ENCODE results near the gene SRSF1. TPM values are rescaled to one million over a fixed set of nuclear protein-coding genes. Genes with fewer than 3 reads are reported as not detected.

SRSF1 gene
- total and polyA plus RNA-seq, 7 donors, result 61.2 to 141 (median 98.8) TPM

DNA sequence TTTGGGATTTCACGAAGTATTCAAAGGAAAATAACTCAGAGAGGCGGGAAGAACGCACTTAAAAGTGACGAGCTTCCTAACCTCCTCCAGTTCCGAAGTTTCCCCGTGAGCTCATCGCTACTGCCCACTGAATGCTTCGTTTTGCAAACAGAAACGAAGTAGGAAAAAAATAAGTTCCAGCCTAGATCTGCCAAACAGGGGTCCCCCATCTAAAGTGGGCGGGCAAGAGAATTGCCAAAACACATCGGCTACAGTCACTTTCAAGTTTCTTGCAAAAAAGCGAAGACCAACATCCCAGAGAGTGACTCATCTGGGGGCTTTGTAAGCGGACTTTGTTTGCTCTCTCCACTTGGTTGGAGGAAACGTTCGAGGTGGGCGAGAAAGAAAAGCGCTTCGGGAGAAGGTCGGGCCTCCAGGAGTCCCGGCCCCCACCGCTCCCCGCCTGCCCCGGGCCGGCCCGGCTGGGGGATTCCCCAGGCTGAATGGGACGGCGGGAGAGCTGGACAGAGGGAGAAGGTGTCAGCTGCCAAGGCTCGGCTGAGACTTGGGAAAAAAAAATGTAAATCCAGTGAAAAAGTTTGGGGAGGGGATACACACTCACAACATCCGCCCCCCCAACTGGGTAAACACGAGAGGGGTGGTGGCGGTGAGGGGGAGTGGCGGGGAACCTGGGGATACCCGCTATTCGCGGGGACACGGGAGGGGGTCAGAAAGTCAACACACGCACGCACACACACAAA, 20.0 kb downstream of the SRSF1 start:
- Histone ChIP-seq H3K9me3 (no peaks in the 10 kb centered on the region), H3K4me1 (peaks cover 78% of the 10 kb centered on the region), H3K27ac (peak overlapping the region; percentile 94), H3K4me3 (peak overlapping the region; percentile 86), H3K27me3 (ENCODE audit: insufficient read depth in 3 of 3, low read length in 2 of 3) (no peaks in the 10 kb centered on the region), H3K36me3 (ENCODE audit: insufficient read depth in 1 of 2, low read depth in 1 of 2) (peaks cover 0 to 8% of the 10 kb centered on the region in 2 donors)
- TF ChIP-seq, protein P1, sequence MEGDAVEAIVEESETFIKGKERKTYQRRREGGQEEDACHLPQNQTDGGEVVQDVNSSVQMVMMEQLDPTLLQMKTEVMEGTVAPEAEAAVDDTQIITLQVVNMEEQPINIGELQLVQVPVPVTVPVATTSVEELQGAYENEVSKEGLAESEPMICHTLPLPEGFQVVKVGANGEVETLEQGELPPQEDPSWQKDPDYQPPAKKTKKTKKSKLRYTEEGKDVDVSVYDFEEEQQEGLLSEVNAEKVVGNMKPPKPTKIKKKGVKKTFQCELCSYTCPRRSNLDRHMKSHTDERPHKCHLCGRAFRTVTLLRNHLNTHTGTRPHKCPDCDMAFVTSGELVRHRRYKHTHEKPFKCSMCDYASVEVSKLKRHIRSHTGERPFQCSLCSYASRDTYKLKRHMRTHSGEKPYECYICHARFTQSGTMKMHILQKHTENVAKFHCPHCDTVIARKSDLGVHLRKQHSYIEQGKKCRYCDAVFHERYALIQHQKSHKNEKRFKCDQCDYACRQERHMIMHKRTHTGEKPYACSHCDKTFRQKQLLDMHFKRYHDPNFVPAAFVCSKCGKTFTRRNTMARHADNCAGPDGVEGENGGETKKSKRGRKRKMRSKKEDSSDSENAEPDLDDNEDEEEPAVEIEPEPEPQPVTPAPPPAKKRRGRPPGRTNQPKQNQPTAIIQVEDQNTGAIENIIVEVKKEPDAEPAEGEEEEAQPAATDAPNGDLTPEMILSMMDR (IDR thresholded peaks at IDR 0.05), result no peak
- intact Hi-C loops (cut with DNase I), result loop anchor here (1.0 to 5.0 kb wide), 4 partner anchors 38 to 95 kb away; no protein-coding TSS in a partner anchor
- WGBS, 3 donors, result 0% methylated on average over 38 of the region's 38 CpGs
- DNase-seq, result peak; percentile 35 to 66
- ATAC-seq, result peak; percentile 15 to 53 (median 41)

DNA sequence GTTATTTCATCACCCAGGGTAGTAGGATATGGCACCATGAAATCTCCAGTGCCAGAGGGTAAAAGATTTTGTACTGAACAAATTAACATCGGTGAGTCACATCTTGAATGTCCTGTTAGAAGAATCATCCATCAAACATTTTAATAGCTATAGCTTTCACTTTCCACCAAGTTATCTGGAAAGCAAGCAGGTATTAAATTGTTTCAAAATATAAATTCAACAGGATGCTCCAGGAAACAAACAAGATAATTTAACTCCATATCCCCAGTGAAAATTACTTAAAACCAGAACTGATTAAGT, 21.4 kb downstream of the SRSF1 start:
- peak overlapping the region; percentile 94 for H3K27ac ChIP-seq
- TF ChIP-seq, protein P1 (IDR thresholded peaks at IDR 0.05), result no peak
- H3K9me3 ChIP-seq, result no peaks in the 10 kb centered on the region
- 3 to 5% (median 5%) methylated on average over 1 of the region's 1 CpG for WGBS, 3 donors
- intact Hi-C loops (cut with DNase I), result loop anchor here in 1 of 2 donors (5.0 kb wide), 2 partner anchors 38 to 93 kb away; no protein-coding TSS in a partner anchor
- peaks cover 78% of the 10 kb centered on the region for H3K4me1 ChIP-seq
- no peak for DNase-seq
- peaks cover 0 to 22% of the 10 kb centered on the region in 2 donors for H3K36me3 ChIP-seq (ENCODE audit: insufficient read depth in 1 of 2, low read depth in 1 of 2)
- peak in 2 of 4 donors; percentile 34 to 54 for ATAC-seq
- peak overlapping the region; percentile 86 for H3K4me3 ChIP-seq
- H3K27me3 ChIP-seq (ENCODE audit: insufficient read depth in 3 of 3, low read length in 2 of 3), result no peaks in the 10 kb centered on the region

DNA sequence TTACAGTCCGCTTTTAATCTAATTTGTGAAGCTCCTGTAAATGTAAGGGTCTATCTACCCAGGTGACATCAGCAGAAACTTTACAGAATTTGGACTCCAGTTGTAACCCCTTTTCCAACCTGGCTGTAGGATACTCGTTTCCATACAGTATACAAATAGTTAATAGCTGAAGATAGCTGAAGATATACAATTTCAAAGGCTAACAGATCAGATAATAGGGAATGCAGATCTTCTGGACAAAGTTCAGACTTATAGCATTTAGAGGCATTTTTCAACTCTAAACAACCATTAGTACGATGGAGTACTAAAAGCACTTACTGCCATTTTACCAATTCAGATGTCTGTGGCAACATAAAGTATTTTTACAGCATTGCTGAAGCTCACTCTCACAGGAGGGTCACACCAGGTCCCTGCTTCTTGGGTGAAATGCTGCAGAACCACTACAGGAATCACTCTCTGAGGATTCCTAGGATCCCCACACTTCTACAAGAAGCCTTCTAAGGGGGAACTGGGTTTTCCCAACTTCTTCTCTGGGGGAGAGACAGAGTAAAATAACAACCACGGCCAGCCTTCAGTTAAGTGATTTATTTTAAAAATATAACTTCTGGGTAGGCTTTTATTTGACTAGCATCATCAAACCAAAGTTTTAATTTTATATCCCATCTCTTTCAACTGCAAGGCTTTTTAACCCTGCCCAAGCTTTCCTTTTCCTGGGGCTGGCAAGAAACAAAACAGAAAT, 21.9 kb downstream of the SRSF1 start:
- intact Hi-C loops (cut with DNase I), result loop anchor here in 1 of 2 donors (5.0 kb wide), 2 partner anchors 38 to 93 kb away; no protein-coding TSS in a partner anchor
- Histone ChIP-seq H3K4me1 (peaks cover 78% of the 10 kb centered on the region), H3K27me3 (ENCODE audit: insufficient read depth in 3 of 3, low read length in 2 of 3) (no peaks in the 10 kb centered on the region), H3K4me3 (peak overlapping the region; percentile 86), H3K36me3 (ENCODE audit: insufficient read depth in 1 of 2, low read depth in 1 of 2) (peaks cover 0 to 27% of the 10 kb centered on the region in 2 donors), H3K27ac (peak overlapping the region; percentile 94), H3K9me3 (no peaks in the 10 kb centered on the region)
- no peak for DNase-seq
- TF ChIP-seq, protein P1 (IDR thresholded peaks at IDR 0.05), result no peak
- 28 to 37% (median 29%) methylated on average over 4 of the region's 4 CpGs for WGBS, 3 donors
- ATAC-seq, result no peak

DNA sequence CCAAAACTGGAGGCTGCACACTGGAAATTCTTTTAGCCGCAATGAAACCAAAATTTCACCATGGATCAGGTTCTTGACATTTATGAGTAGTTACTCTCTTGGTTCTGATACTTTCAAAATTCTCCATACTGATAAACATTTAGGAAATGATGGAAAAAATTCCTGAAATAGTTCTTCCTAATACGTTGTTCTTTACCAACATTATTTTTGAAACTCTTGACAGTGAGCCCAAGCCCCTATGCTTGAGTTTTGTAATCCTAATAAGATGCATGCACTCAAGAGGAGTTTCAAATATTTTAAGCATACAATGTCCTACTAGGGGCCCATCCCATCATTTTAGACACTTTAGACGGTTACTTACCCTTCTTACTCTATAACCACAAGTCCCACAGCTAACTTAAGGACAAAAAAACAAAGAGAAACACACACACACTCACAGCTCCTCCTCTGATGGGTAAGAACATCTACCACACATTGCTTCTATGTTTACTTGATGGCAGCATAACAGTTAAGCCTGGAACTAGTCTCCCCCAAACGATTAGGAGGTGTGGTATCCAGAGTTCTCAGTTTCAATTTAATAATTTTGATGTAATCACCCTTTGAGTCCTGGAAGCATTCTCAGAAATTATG, 22.7 kb downstream of the SRSF1 start:
- TF ChIP-seq, protein P1 (IDR thresholded peaks at IDR 0.05), result no peak
- no peak for ATAC-seq
- Histone ChIP-seq H3K36me3 (ENCODE audit: insufficient read depth in 1 of 2, low read depth in 1 of 2) (peaks cover 0 to 34% of the 10 kb centered on the region in 2 donors), H3K4me1 (peaks cover 75% of the 10 kb centered on the region), H3K27ac (peak overlapping the region; percentile 94), H3K27me3 (ENCODE audit: insufficient read depth in 3 of 3, low read length in 2 of 3) (no peaks in the 10 kb centered on the region), H3K9me3 (no peaks in the 10 kb centered on the region), H3K4me3 (peak overlapping the region; percentile 86)
- DNase-seq, result no peak
- 15 to 26% (median 20%) methylated on average over 4 of the region's 4 CpGs for WGBS, 3 donors
- intact Hi-C loops (cut with DNase I), result no loop called here
